ENCODE results near the gene SVEP1.
"Not testable (repeated sequence)": the region's sequence is repeated elsewhere in the genome, so short reads cannot be mapped to it uniquely, and the experiment has no call there.

Gene SVEP1

DNA sequence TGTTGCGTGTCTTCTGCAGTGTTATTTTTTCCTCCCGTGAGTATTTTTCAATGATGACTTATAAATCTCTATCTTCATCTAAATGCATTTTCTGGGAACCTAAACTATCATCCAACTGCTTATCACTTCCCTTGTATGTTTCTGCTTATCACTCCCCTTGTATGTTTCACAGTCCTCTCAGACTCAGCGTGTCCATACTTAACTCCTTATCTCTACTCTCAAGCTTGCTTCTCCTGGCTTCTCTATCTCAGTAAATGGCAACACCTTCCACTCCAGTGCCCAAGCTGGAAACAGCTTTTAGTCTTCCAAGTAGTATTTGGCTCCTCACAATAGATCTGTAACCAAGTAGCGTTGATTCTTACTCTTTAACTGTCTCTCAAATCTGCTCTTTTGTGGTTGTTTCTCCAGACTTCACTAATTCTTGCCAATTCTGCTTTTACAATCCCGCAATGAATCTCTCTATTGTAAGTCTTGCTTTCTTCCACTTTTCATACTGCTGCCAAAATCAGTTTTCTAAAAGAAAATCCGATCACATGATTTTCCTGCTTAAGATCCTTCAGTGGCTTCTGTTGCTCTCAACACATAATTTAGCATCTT lies 208.0 kb downstream of the SVEP1 start:
- Histone ChIP-seq H3F3A (ENCODE audit: control insufficient read depth, insufficient read depth) (no peaks in the 10 kb centered on the region), H3K9me2 (replicated peaks; ENCODE audit: control insufficient read depth, low read length) (no peaks in the 10 kb centered on the region), H3K79me2 (ENCODE audit: control insufficient read depth, low read length) (no peaks in the 10 kb centered on the region), H3K36me3 (ENCODE audit: control insufficient read depth, low read length) (no peaks in the 10 kb centered on the region), H3K4me3 (ENCODE audit: low read length) (no peak overlapping the region), H3K27me3 (ENCODE audit: control insufficient read depth, low read length) (no peaks in the 10 kb centered on the region), H3K27ac (ENCODE audit: low read depth, low read length) (no peak overlapping the region), H3K4me1 (ENCODE audit: control insufficient read depth, low read length) (no peaks in the 10 kb centered on the region), H3K4me2 (ENCODE audit: low read length) (no peak overlapping the region), H4K20me1 (ENCODE audit: control insufficient read depth, insufficient read depth, low read depth, low read length) (no peaks in the 10 kb centered on the region), H3K9me3 (ENCODE audit: control insufficient read depth, insufficient read depth, low read length) (no peaks in the 10 kb centered on the region)
- TF ChIP-seq CTCF (IDR thresholded peaks at IDR 0.05; ENCODE audit: low read depth, low read length, poor library complexity, severe bottlenecking) = no peak
- no peak for TF ChIP-seq EZH2phosphoT487 (IDR thresholded peaks at IDR 0.05; ENCODE audit: borderline replicate concordance, low read length)

DNA sequence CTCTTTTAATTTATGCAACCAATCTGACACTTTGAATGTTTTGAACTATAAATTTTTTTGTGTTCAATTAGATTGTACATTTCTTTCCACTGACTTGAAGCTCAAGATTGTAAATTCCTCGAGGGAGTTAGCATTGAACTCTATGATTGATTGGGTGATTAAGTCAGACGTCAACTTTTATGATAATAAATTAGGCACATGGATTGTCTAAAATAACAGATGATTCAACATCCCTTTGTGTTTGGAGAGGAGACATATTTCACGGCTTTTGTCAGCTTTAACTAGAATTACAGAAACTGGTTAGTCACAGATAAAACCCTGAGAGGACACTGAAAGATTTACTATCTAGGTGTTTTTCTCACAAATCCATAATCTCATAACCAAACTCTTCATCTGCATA lies 209.2 kb downstream of the SVEP1 start:
- H3K4me1 ChIP-seq (ENCODE audit: control insufficient read depth, low read length) = no peaks in the 10 kb centered on the region
- no peaks in the 10 kb centered on the region for H3K36me3 ChIP-seq (ENCODE audit: control insufficient read depth, low read length)
- TF ChIP-seq EZH2phosphoT487 (IDR thresholded peaks at IDR 0.05; ENCODE audit: borderline replicate concordance, low read length) (no peak), CTCF (IDR thresholded peaks at IDR 0.05; ENCODE audit: low read depth, low read length, poor library complexity, severe bottlenecking) (no peak)
- H3K4me3 ChIP-seq (ENCODE audit: low read length) = no peak overlapping the region
- no peaks in the 10 kb centered on the region for H3F3A ChIP-seq (ENCODE audit: control insufficient read depth, insufficient read depth)
- H4K20me1 ChIP-seq (ENCODE audit: control insufficient read depth, insufficient read depth, low read depth, low read length) = no peaks in the 10 kb centered on the region
- H3K4me2 ChIP-seq (ENCODE audit: low read length) = no peak overlapping the region
- H3K9me3 ChIP-seq (ENCODE audit: control insufficient read depth, insufficient read depth, low read length) = no peaks in the 10 kb centered on the region
- H3K79me2 ChIP-seq (ENCODE audit: control insufficient read depth, low read length) = no peaks in the 10 kb centered on the region
- H3K27me3 ChIP-seq (ENCODE audit: control insufficient read depth, low read length) = no peaks in the 10 kb centered on the region
- H3K27ac ChIP-seq (ENCODE audit: low read depth, low read length) = no peak overlapping the region
- no peaks in the 10 kb centered on the region for H3K9me2 ChIP-seq (replicated peaks; ENCODE audit: control insufficient read depth, low read length)

GRCh38 chr9:110364451-110364850 lies 215.1 kb downstream of the SVEP1 start:
- Histone ChIP-seq H3F3A (ENCODE audit: control insufficient read depth, insufficient read depth) (no peaks in the 10 kb centered on the region), H3K4me1 (ENCODE audit: control insufficient read depth, low read length) (no peaks in the 10 kb centered on the region), H3K79me2 (ENCODE audit: control insufficient read depth, low read length) (no peaks in the 10 kb centered on the region), H3K9me3 (ENCODE audit: control insufficient read depth, insufficient read depth, low read length) (no peaks in the 10 kb centered on the region), H3K9me2 (replicated peaks; ENCODE audit: control insufficient read depth, low read length) (no peaks in the 10 kb centered on the region), H3K36me3 (ENCODE audit: control insufficient read depth, low read length) (no peaks in the 10 kb centered on the region), H3K27ac (ENCODE audit: low read depth, low read length) (no peak overlapping the region), H3K4me3 (ENCODE audit: low read length) (no peak overlapping the region), H4K20me1 (ENCODE audit: control insufficient read depth, insufficient read depth, low read depth, low read length) (no peaks in the 10 kb centered on the region), H3K27me3 (ENCODE audit: control insufficient read depth, low read length) (no peaks in the 10 kb centered on the region), H3K4me2 (ENCODE audit: low read length) (no peak overlapping the region)
- TF ChIP-seq CTCF (IDR thresholded peaks at IDR 0.05; ENCODE audit: low read depth, low read length, poor library complexity, severe bottlenecking) (no peak), EZH2phosphoT487 (IDR thresholded peaks at IDR 0.05; ENCODE audit: borderline replicate concordance, low read length) (no peak)

- not testable (repeated sequence) for H3K9me2 ChIP-seq (replicated peaks; ENCODE audit: control insufficient read depth, low read length); H3K4me1 ChIP-seq (ENCODE audit: control insufficient read depth, low read length); H3K36me3 ChIP-seq (ENCODE audit: control insufficient read depth, low read length); H3K27ac ChIP-seq (ENCODE audit: low read depth, low read length); H4K20me1 ChIP-seq (ENCODE audit: control insufficient read depth, insufficient read depth, low read depth, low read length); H3K27me3 ChIP-seq (ENCODE audit: control insufficient read depth, low read length); H3K4me3 ChIP-seq (ENCODE audit: low read length); H3K79me2 ChIP-seq (ENCODE audit: control insufficient read depth, low read length); H3F3A ChIP-seq (ENCODE audit: control insufficient read depth, insufficient read depth); H3K9me3 ChIP-seq (ENCODE audit: control insufficient read depth, insufficient read depth, low read length); H3K4me2 ChIP-seq (ENCODE audit: low read length)
These were observed 220.5 kb downstream of the SVEP1 start for GRCh38 chr9:110358992-110359391.

All from DOHH2 (cell line).